ENCODE results near the gene NCAPD3. TPM values are rescaled to one million over a fixed set of nuclear protein-coding genes. Genes with fewer than 3 reads are reported as not detected.

NCAPD3 gene
- total and polyA plus RNA-seq, 2 donors (not counting 3 experiments of a cell fraction or from before 2014, with no cell fraction given), result 22.6 to 43.8 TPM

DNA sequence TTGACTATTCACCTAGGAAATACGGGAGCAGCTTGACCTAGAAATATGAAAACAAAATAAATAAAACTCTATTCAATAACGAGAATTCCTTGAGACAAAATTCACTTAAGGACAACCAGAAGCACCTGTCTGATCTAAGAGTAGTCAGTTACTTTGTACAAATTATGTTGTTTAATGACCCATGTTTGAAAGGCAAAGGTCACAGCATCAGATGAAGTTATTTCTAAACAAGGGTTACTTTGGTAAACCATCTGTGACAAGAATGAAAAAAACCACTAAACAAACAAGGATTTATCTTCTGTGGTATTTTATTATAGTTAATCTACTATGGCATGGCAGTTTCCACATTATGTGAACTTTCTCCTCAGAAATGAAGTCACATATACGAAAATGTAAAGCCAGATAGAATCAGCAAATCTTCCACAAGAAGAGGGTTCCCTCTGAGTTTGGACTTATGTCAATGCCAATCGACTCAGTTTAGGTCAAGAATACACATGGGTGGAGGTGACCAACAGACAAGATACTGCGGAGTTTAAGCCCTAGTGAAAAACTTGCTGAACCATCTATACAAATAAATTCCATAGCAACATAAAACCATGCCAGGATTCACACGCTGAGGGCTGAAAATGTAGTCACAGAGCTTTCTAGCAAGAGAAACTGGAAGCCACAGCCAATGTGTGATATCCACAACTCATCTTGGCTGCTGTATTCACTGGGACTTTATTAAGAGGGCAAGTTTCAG, 53.4 kb downstream of the NCAPD3 start:
- dilution Hi-C loops (cut with MboI; ENCODE audit: extremely low pct_ligation_motif_present, low sequenced_read_pairs), result no loop called here

More for the DNA sequence above, 53.4 kb downstream of the NCAPD3 start:
- FAIRE-seq (peak; percentile 8), DNase-seq (ENCODE audit: low read depth, low spot score) (no peak)
- H3K9ac ChIP-seq (replicated peaks; ENCODE audit: extremely low read depth, insufficient read depth, low read length), result no peak overlapping the region
- TF ChIP-seq, protein P1, sequence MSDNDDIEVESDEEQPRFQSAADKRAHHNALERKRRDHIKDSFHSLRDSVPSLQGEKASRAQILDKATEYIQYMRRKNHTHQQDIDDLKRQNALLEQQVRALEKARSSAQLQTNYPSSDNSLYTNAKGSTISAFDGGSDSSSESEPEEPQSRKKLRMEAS (IDR thresholded peaks at IDR 0.05; ENCODE audit: insufficient read depth, insufficient read length), result no peak
- no peak for TF ChIP-seq GATA2 (IDR thresholded peaks at IDR 0.05; ENCODE audit: insufficient read depth, insufficient read length, low read depth, low read length)
- TF ChIP-seq POLR2AphosphoS5 (IDR thresholded peaks at IDR 0.05; ENCODE audit: insufficient read depth, low read depth, low read length), result no peak
- no peak for TF ChIP-seq EZH2 (IDR thresholded peaks at IDR 0.05; ENCODE audit: borderline replicate concordance, low read depth, low read length, severe bottlenecking)
- TF ChIP-seq, protein P2, sequence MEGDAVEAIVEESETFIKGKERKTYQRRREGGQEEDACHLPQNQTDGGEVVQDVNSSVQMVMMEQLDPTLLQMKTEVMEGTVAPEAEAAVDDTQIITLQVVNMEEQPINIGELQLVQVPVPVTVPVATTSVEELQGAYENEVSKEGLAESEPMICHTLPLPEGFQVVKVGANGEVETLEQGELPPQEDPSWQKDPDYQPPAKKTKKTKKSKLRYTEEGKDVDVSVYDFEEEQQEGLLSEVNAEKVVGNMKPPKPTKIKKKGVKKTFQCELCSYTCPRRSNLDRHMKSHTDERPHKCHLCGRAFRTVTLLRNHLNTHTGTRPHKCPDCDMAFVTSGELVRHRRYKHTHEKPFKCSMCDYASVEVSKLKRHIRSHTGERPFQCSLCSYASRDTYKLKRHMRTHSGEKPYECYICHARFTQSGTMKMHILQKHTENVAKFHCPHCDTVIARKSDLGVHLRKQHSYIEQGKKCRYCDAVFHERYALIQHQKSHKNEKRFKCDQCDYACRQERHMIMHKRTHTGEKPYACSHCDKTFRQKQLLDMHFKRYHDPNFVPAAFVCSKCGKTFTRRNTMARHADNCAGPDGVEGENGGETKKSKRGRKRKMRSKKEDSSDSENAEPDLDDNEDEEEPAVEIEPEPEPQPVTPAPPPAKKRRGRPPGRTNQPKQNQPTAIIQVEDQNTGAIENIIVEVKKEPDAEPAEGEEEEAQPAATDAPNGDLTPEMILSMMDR (IDR thresholded peaks at IDR 0.05; ENCODE audit: extremely low read depth in 1 of 2, insufficient read depth in 1 of 2, low read depth in 1 of 2, low read length in 2 of 2), result no peak
- TF ChIP-seq MYC (IDR thresholded peaks at IDR 0.05; ENCODE audit: low read depth, low read length), result no peak
- TF ChIP-seq FOS (IDR thresholded peaks at IDR 0.05; ENCODE audit: borderline replicate concordance, insufficient read depth, low read length), result no peak
- no peak for TF ChIP-seq POLR2A (IDR thresholded peaks at IDR 0.05; ENCODE audit: low read depth, low read length)
- TF ChIP-seq JUN (IDR thresholded peaks at IDR 0.05; ENCODE audit: borderline replicate concordance, insufficient read depth, insufficient read length, low read depth), result no peak
- H3K27me3 ChIP-seq (ENCODE audit: control insufficient read depth in 2 of 2, insufficient read depth in 2 of 2, low read length in 2 of 2), result no peaks in the 10 kb centered on the region
- H3K27ac ChIP-seq (ENCODE audit: insufficient read depth, low read depth, low read length), result no peak overlapping the region
- no peaks in the 10 kb centered on the region for H4K20me1 ChIP-seq (replicated peaks; ENCODE audit: control insufficient read depth, extremely low read depth, insufficient read depth, low read length)
- intact Hi-C loops (cut with micrococcal nuclease), result no loop called here
- no peak overlapping the region for H3K4me3 ChIP-seq (replicated peaks in 1 of 3; ENCODE audit: insufficient read depth in 1 of 3, low read depth in 1 of 3, low read length in 3 of 3)
- no peaks in the 10 kb centered on the region for H3K4me1 ChIP-seq (ENCODE audit: control insufficient read depth, extremely low read depth, insufficient read depth, low read length)
- peaks cover 11 to 17% of the 10 kb centered on the region in 2 experiments for H3K36me3 ChIP-seq (ENCODE audit: control insufficient read depth in 2 of 2, extremely low read depth in 1 of 2, insufficient read depth in 2 of 2, low read length in 2 of 2)
- H3K9me1 ChIP-seq (replicated peaks; ENCODE audit: control insufficient read depth, extremely low read depth, insufficient read depth, low read length), result no peaks in the 10 kb centered on the region
- H3K4me2 ChIP-seq (ENCODE audit: insufficient read depth, low read length), result no peak overlapping the region
- CTCF ChIA-PET, result no interaction called here
- no peaks in the 10 kb centered on the region for H3K9me3 ChIP-seq (replicated peaks; ENCODE audit: control insufficient read depth, insufficient read depth, low read length)
- no TSS peak for BruUV-seq (replicated peaks)
- POLR2A ChIA-PET, result no interaction called here
- no peaks in the 10 kb centered on the region for H3K79me2 ChIP-seq (ENCODE audit: control insufficient read depth, insufficient read depth, low read length)
- no peak overlapping the region for H2AFZ ChIP-seq (ENCODE audit: low read depth, low read length)
